NT2/D1 (cell line): Measurements from ENCODE around the gene SPAG9.

ENCODE experiments used
- DNase-seq: peaks from one replicate; pipeline ENCODE4 v3.0.0-alpha.2; 2011; ENCODE audit warnings: low read depth, low spot score
- H3K27me3 ChIP-seq: 2 replicates; pipeline ENCODE4 v1.6.0; 2011; ENCODE audit warnings: mild to moderate bottlenecking; ENCODE audit not compliant: insufficient read length, insufficient read depth
- H3K36me3 ChIP-seq: 2 replicates; pipeline ENCODE4 v1.6.1; 2011; ENCODE audit warnings: mild to moderate bottlenecking, low read length, mixed read lengths; ENCODE audit not compliant: insufficient read depth, insufficient read length
- H3K4me1 ChIP-seq: 2 replicates; pipeline ENCODE4 v1.5.1; 2011; ENCODE audit not compliant: insufficient read depth, insufficient read length
- H3K4me3 ChIP-seq: 2 replicates; pipeline ENCODE4 v1.5.1; 2011; ENCODE audit warnings: low read depth; ENCODE audit not compliant: insufficient read length
- H3K9ac ChIP-seq: 2 replicates; pipeline ENCODE4 v1.6.0; 2011; ENCODE audit warnings: low read depth; ENCODE audit not compliant: insufficient read length
- H3K9me3 ChIP-seq: 2 replicates; pipeline ENCODE4 v1.5.1; 2011; ENCODE audit warnings: mild to moderate bottlenecking, low read length; ENCODE audit not compliant: insufficient read depth
- SUZ12 ChIP-seq: IDR thresholded peaks from 2 replicates; pipeline ENCODE4 v1.6.1; 2011; ENCODE audit not compliant: insufficient read length, insufficient read depth; ENCODE audit errors: extremely low read depth
- YY1 ChIP-seq: IDR thresholded peaks from 2 replicates; pipeline ENCODE4 v1.6.1; 2011; ENCODE audit not compliant: insufficient read length, insufficient read depth
- ZNF274 ChIP-seq: IDR thresholded peaks from 2 replicates; pipeline ENCODE4 v1.6.1; 2011; ENCODE audit warnings: mild to moderate bottlenecking, low read depth, low read length

Gene SPAG9

DNA sequence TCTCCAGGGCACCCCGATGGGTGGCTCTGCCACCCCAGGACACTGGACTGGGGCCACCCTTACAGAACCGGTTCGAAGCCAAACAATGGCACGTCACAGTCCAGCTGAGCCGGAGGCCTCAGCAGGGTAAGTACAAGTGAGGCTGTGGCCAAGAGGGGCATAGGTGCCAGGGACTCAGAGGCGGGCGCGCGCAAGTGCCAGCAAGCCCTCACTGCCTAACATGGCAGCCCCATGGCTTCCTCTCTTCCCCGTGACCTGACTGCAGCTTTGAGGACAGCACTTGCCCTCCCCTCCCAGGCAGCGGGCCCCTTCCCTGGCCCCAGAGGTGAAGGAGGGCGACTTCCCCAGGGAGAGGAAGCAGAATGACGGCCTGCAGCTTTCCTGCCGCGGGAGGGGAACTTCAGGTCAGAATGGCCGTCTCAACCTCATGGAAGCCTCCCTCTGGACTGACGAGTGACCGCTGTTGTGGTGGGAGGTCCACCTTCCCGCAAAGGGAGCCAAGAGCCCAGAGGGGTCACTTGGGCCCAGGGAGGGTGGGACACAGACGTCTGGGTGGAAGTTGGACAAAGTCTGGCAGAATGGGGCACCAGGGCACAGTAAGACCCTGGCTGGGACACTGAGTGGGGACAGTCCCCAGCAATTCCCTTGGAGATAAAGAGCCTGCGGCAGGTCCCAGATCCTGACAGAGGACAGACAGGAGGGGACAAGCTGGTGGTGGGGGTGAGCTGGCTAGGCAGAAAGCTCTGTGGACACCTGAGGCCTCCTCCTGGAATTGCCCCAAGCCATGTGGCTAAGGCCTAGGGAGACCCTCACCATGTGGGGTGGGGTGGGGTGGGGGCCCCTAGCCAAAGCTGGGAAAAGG, 202.4 kb downstream of the SPAG9 start:
- no peaks in the 10 kb centered on the region for H3K27me3 ChIP-seq
- peaks cover 35% of the 10 kb centered on the region for H3K4me1 ChIP-seq
- TF ChIP-seq SUZ12: no peak
- no peak for TF ChIP-seq ZNF274
- no peak for TF ChIP-seq YY1
- no peaks in the 10 kb centered on the region for H3K36me3 ChIP-seq
- H3K4me3 ChIP-seq: no peak overlapping the region
- no peaks in the 10 kb centered on the region for H3K9me3 ChIP-seq
- DNase-seq: no peak
- H3K9ac ChIP-seq: peak overlapping the region; percentile 16

DNA sequence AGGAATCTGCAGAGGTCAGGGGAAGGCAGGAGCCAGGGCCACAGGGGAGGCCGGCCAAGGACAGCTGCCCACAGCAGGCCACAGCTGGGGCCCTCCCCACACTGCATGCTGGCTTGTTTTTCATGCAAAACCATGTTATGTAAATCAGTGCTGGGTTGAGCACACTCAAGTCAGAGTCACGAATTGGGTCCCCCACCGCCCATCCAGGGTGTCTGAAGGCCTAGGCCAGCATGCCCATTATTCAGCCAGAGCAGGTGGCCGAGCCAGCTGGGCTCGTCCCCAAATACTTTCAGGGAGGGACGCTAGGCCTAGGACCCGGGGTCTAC, 203.3 kb downstream of the SPAG9 start:
- TF ChIP-seq YY1 (no peak), SUZ12 (no peak), ZNF274 (no peak)
- Histone ChIP-seq H3K27me3 (no peaks in the 10 kb centered on the region), H3K36me3 (no peaks in the 10 kb centered on the region), H3K9me3 (no peaks in the 10 kb centered on the region), H3K4me3 (no peak overlapping the region), H3K4me1 (peaks cover 35% of the 10 kb centered on the region), H3K9ac (no peak overlapping the region)
- no peak for DNase-seq

DNA sequence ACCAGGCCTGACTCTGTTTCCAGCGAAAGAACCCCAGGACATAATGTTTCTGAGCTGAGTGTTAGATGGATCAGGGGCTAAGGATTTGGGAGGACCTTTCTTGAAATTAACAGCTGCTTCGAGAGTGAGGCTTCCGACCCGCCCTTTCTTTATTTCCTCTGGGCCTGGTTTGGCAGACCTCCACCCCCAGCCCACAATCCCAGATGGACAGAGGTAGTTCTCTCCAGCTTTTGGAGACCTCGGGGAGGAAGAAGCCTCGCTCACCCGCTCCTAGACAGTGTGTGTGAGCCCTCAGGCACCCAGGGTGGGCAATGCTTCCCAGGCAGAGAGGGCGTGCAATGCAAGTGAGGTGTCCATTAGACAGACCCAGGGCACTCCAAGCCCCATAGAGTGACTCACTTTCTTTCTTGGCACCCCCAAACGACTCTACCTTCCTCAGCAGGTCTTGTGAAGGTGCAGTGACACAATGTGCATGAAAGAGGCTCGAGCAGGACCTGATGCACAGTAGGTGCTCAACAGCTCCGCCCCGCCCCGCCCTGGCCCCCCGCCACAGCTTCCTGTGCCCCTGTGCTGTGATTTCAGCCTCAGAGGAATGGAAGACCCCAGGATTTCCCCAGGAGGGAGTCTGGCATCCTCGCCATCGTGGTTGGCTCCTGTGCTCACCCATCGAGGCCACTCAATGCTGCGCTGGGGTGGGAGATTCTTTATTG, 203.8 kb downstream of the SPAG9 start:
- peaks cover 39% of the 10 kb centered on the region for H3K4me1 ChIP-seq
- no peak overlapping the region for H3K4me3 ChIP-seq

DNA sequence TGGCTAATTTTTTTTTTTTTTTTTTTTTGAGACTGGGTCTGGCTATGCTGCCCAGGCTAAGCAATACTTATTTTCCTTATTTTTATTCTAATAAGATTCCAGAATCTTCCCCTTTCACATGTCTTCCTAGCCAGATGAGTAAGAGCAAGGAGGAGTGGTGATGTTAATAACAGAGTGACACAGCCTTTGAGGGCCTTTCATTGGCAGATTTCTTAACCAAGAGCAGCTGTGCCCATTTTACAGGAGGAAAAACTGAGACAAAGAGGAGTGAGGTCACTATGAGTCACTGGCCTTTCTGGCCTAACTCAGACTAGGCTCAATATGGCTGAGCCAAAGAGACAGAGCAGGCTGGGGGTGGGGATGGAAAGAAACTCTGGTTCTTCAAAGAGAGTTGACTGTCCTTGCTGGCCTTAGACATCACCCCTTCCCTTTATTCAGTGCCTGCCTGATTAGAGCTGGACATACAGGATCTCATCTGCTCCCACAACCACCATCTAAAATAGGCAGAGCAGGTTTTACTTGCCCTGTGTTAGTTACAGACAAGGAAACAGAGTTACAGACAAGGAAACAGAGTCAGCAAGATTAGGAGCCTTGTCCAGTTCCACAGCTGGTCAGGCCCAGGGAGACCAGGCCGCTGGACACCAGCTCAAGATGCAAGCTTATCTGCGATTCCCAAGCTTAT, 204.5 kb downstream of the SPAG9 start:
- Histone ChIP-seq H3K4me1 (peaks cover 43% of the 10 kb centered on the region), H3K36me3 (no peaks in the 10 kb centered on the region), H3K4me3 (no peak overlapping the region), H3K9me3 (no peaks in the 10 kb centered on the region), H3K9ac (peak overlapping the region; percentile 11), H3K27me3 (no peaks in the 10 kb centered on the region)
- no peak for TF ChIP-seq SUZ12
- TF ChIP-seq ZNF274: no peak
- TF ChIP-seq YY1: no peak
- DNase-seq: no peak

More for the DNA sequence above, 203.8 kb downstream of the SPAG9 start:
- Histone ChIP-seq H3K9me3 (no peaks in the 10 kb centered on the region), H3K9ac (peak overlapping the region; percentile 11), H3K27me3 (no peaks in the 10 kb centered on the region), H3K36me3 (no peaks in the 10 kb centered on the region)
- DNase-seq: no peak
- TF ChIP-seq YY1 (no peak), ZNF274 (no peak), SUZ12 (no peak)

DNA sequence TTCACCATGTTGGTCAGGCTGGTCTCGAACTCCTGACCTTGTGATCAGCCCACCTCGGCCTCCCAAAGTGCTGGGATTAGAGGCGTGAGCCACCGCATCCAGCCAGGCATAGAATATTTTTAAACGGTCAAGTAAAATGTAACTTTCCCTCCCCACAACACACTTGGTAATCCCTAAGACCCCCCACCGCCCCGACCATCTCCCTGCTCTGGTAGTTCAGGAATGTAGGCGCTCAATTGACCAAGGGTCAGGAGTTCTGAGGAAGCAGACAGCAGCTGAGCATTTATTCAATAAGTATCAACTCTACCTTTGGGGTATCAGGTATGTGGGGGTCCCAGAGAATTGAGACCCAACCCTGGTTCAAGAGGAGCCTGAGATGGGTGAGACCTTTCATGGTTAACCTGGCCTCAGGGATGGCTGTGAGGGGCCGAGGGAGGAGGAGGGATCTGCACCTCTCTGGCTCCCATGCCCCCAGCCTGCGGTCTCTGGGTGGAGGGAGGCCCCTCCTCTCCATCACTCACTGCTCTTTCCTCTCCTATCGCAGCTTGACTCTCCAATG, 206.1 kb downstream of the SPAG9 start:
- no peak for TF ChIP-seq SUZ12
- TF ChIP-seq YY1: no peak
- TF ChIP-seq ZNF274: no peak
- Histone ChIP-seq H3K36me3 (no peaks in the 10 kb centered on the region), H3K4me1 (peaks cover 44% of the 10 kb centered on the region), H3K27me3 (no peaks in the 10 kb centered on the region), H3K9me3 (no peaks in the 10 kb centered on the region), H3K4me3 (no peak overlapping the region), H3K9ac (peak overlapping the region; percentile 38)
- no peak for DNase-seq

DNA sequence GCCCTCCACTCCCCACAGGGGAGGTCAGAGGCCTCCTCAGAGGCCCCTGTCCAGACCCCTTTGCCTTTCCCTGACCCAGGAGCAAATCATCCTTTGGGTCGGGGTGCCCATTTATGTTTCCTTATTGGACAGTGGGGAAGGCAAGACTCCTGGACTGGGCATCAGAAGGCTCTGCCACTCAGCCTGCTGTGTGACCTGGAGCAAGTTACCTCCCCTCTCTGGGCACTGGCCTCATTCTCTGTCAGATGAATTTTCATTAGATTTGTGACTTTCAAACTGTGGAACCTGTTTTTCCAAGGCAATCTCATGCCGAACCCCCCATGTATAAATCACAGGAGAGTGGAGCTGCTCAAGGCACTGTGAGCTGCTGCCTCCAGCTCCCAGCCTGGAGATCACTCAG, 207.5 kb downstream of the SPAG9 start:
- no peak for DNase-seq
- no peaks in the 10 kb centered on the region for H3K27me3 ChIP-seq
- TF ChIP-seq YY1 (no peak), SUZ12 (no peak), ZNF274 (no peak)
- no peak overlapping the region for H3K4me3 ChIP-seq
- peaks cover 34% of the 10 kb centered on the region for H3K4me1 ChIP-seq
- no peaks in the 10 kb centered on the region for H3K9me3 ChIP-seq
- H3K9ac ChIP-seq: no peak overlapping the region
- H3K36me3 ChIP-seq: no peaks in the 10 kb centered on the region
